Osteoblast (primary cell): ENCODE results near the gene RASL10A. TPM values are rescaled to one million over a fixed set of nuclear protein-coding genes. Genes with fewer than 3 reads are reported as not detected.
A peak's percentile ranks its signal among the peaks of the same experiment; 100 is the strongest.

Experiments used
- DNase-seq: peaks from one replicate; pipeline ENCODE4 v3.0.0; 2011; ENCODE audit warnings: low spot score, mixed read lengths; ENCODE audit not compliant: insufficient read length; ENCODE audit errors: missing footprints
- H2AFZ ChIP-seq: 2 replicates; pipeline ENCODE4 v1.6.0; 2011; ENCODE audit warnings: mild to moderate bottlenecking, low read length
- H3K27ac ChIP-seq: 2 replicates; pipeline ENCODE4 v1.5.1; 2011; ENCODE audit warnings: mild to moderate bottlenecking, low read depth, low read length, moderate library complexity
- H3K27me3 ChIP-seq: 2 replicates; pipeline ENCODE4 v1.6.0; 2012; ENCODE audit warnings: mild to moderate bottlenecking, control low read depth, inconsistent platforms, low read length, moderate library complexity; ENCODE audit not compliant: insufficient read depth
- H3K36me3 ChIP-seq: 2 replicates; pipeline ENCODE4 v1.5.1; 2011; ENCODE audit warnings: mild to moderate bottlenecking, low read length, control low read depth, moderate library complexity; ENCODE audit not compliant: insufficient read depth
- H3K4me1 ChIP-seq: 2 replicates; pipeline ENCODE4 v1.5.1; 2011; ENCODE audit warnings: mild to moderate bottlenecking, low read length, control low read depth, moderate library complexity; ENCODE audit not compliant: insufficient read depth
- H3K4me2 ChIP-seq: 2 replicates; pipeline ENCODE4 v1.6.0; 2011; ENCODE audit warnings: mild to moderate bottlenecking, low read length; ENCODE audit not compliant: insufficient read depth
- H3K4me3 ChIP-seq: fragments of 200-600 bp; sonication (generic); 3 replicates; pipeline ENCODE4 v1.5.1; 2012; ENCODE audit warnings: mild to moderate bottlenecking, low read length, inconsistent platforms; ENCODE audit not compliant: insufficient read depth
- H3K79me2 ChIP-seq: 2 replicates; pipeline ENCODE4 v1.6.0; 2012; ENCODE audit warnings: mild to moderate bottlenecking, low read length, control low read depth, inconsistent platforms; ENCODE audit not compliant: insufficient read depth
- H3K9me3 ChIP-seq: 2 replicates; pipeline ENCODE4 v1.5.1; 2011; ENCODE audit warnings: low read depth, low read length, control low read depth
- H4K20me1 ChIP-seq: 2 replicates; pipeline ENCODE4 v1.6.0; 2012; ENCODE audit warnings: mild to moderate bottlenecking, low read length, control low read depth; ENCODE audit not compliant: insufficient read depth
- CTCF ChIP-seq: IDR thresholded peaks from 2 replicates; pipeline ENCODE4 v1.5.1; 2011; ENCODE audit warnings: mild to moderate bottlenecking, low read depth, low read length, moderate library complexity; ENCODE audit errors: extremely low read depth
- total RNA-seq: library from RNA; depleted of rRNA; stranded (reverse); fragments of >200 nt; gene quantifications from 2 replicates; pipeline ENCODE4 v1.2.3, GENCODE V29; 2012

Gene RASL10A
- total RNA-seq, 1 donor, result not detected

- no peak overlapping the region for H3K4me3 ChIP-seq
- no peaks in the 10 kb centered on the region for H3K27me3 ChIP-seq
- no peak overlapping the region for H2AFZ ChIP-seq
- DNase-seq, result peak; percentile 82
- TF ChIP-seq CTCF, result no peak
- H3K79me2 ChIP-seq, result no peaks in the 10 kb centered on the region
- H4K20me1 ChIP-seq, result peaks cover under 1% of the 10 kb centered on the region
- H3K4me1 ChIP-seq, result no peaks in the 10 kb centered on the region
- no peak overlapping the region for H3K4me2 ChIP-seq
- H3K36me3 ChIP-seq, result peaks cover 7% of the 10 kb centered on the region
- no peaks in the 10 kb centered on the region for H3K9me3 ChIP-seq
- no peak overlapping the region for H3K27ac ChIP-seq
Observed at GRCh38 chr22:29325785-29326315, 10.4 kb upstream of the RASL10A start.

GRCh38 chr22:29325356-29325755, 9.9 kb upstream of the RASL10A start:
- no peak overlapping the region for H2AFZ ChIP-seq
- no peak overlapping the region for H3K4me2 ChIP-seq
- no peaks in the 10 kb centered on the region for H3K4me1 ChIP-seq
- no peaks in the 10 kb centered on the region for H3K79me2 ChIP-seq
- H3K9me3 ChIP-seq, result no peaks in the 10 kb centered on the region
- peaks cover 7% of the 10 kb centered on the region for H3K36me3 ChIP-seq
- H3K4me3 ChIP-seq, result no peak overlapping the region
- no peak for TF ChIP-seq CTCF
- no peak overlapping the region for H3K27ac ChIP-seq
- H3K27me3 ChIP-seq, result no peaks in the 10 kb centered on the region
- DNase-seq, result peak; percentile 71
- H4K20me1 ChIP-seq, result no peaks in the 10 kb centered on the region

DNA sequence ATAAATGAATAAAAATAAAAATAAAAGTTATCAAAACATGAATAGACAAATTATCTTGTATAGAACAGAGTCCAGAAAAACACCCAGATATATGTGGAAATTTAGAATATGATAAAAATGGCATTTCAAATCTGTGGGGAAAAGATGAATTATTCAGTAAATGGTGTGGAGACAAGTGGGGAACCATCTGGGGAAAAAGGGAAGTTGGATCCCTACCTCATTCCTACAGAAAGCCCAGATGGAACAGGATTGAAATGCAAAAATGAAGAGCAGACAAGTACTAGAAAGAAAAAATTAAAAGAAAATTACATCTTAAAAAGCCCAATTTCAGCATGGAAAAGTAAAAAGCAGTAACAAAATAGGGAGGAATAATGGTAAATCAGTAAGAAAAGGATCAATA, 8.1 kb upstream of the RASL10A start:
- H3K4me2 ChIP-seq, result no peak overlapping the region
- peaks cover 4% of the 10 kb centered on the region for H3K36me3 ChIP-seq
- H4K20me1 ChIP-seq, result no peaks in the 10 kb centered on the region
- DNase-seq, result no peak
- H2AFZ ChIP-seq, result no peak overlapping the region
- no peaks in the 10 kb centered on the region for H3K27me3 ChIP-seq
- no peaks in the 10 kb centered on the region for H3K79me2 ChIP-seq
- H3K4me1 ChIP-seq, result no peaks in the 10 kb centered on the region
- no peak overlapping the region for H3K4me3 ChIP-seq
- no peak overlapping the region for H3K27ac ChIP-seq
- H3K9me3 ChIP-seq, result no peaks in the 10 kb centered on the region
- TF ChIP-seq CTCF, result no peak

- no peaks in the 10 kb centered on the region for H3K36me3 ChIP-seq
- no peak overlapping the region for H3K27ac ChIP-seq
- no peak overlapping the region for H2AFZ ChIP-seq
- no peak overlapping the region for H3K4me3 ChIP-seq
- peak; percentile 21 for TF ChIP-seq CTCF
- H3K4me2 ChIP-seq, result no peak overlapping the region
- H3K27me3 ChIP-seq, result peaks cover 18% of the 10 kb centered on the region
- H3K79me2 ChIP-seq, result no peaks in the 10 kb centered on the region
- H4K20me1 ChIP-seq, result no peaks in the 10 kb centered on the region
- no peaks in the 10 kb centered on the region for H3K9me3 ChIP-seq
- peak; percentile 85 for DNase-seq
- H3K4me1 ChIP-seq, result no peaks in the 10 kb centered on the region
Observed at GRCh38 chr22:29320546-29320945, 5.0 kb upstream of the RASL10A start.
